ENCODE results near the gene MADD.
"Not testable (repeated sequence)": the region's sequence is repeated elsewhere in the genome, so short reads cannot be mapped to it uniquely, and the experiment has no call there.

Gene MADD

DNA sequence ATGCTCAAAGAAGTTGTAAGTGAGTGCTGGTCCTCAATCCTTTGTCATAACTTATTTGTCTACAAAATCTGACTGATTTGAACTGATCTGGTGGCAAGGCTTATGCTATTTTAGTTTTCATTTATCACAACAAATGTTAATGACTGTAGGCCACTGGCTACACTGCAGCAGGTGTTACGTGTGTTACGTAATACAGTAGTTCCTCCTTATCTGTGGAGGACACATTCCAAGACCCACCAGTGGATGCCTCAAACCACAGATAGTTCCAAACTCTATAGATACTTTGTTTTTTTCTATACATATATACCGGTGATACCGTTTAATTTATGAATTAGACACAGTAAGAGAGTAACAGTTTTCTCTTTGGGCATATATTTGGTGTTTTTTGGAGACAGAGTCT, 7.0 kb downstream of the MADD start:
- DNase-seq (ENCODE audit: low spot score): no peak

DNA sequence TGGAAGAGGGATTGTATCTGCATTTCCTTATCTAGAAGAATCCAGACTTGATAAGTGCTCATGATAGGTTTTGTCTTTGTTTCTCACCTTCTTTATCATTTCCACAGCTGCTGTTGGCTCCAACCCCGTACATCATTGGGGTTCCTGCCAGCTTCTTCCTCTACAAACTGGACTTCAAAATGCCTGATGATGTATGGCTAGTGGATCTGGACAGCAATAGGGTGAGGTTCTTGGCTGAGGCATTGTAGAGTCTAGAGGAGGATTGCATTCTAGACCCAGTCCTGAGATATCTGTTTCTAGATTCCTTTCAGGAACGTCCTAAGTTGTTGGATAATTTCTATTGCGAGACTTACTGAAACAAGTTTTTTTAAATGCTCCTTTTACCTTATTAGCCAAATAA, 8.1 kb downstream of the MADD start:
- DNase-seq (ENCODE audit: low spot score): no peak

DNA sequence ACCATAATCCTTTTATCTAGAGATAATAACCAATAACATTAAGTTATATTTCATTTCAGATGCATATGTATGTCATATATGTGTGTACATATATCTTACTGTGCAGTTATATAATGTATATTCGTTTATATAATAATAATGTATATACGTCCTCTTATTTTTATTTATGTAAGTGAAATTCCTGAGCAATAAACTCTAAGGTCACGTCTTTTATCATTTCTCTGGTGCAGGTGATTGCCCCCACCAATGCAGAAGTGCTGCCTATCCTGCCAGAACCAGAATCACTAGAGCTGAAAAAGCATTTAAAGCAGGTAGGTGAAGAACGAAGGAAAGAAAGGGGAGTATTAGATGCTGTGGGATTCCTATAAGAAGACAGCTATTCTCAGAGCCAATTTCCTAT, 8.8 kb downstream of the MADD start:
- no peak for DNase-seq (ENCODE audit: low spot score)

DNA sequence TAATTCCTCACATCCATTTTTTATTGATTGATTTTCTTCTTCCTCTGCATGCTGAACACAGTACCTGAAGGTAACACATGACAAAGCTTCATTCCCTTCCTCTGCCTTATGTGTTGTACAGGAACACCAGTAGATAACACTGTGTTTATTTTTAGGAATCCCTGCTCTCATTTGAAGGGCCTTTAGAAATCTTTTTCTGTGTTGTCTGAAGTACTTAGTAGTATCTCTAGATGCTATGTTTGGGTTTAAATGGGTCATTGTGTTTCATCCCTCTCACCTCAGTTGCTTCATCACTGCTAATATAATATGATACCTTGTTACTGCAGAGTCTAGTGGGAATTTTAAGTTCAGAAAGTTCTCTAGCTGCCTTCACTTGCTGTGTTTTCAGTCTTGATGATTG, 10.2 kb downstream of the MADD start:
- DNase-seq (ENCODE audit: low spot score): no peak

DNA sequence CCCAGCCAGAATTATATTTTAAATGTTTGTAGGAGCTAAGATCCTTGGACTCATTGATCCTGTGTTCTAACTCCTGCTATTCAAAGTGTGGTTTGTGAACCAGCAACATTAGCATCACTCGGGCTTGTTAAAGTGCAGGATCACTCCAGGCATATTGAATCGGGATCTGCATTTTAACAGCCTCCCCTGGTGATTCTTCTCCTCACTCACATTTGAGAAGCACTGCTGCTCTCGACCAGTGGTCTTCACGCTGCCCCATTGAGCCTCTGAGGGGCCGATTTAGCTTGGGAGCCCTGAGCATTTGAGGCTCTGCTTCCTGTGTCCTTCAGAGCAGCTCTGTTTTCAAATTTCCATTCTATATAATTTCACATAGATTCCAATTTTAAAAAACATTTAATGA, 10.9 kb downstream of the MADD start:
- no peak for DNase-seq (ENCODE audit: low spot score)

DNA sequence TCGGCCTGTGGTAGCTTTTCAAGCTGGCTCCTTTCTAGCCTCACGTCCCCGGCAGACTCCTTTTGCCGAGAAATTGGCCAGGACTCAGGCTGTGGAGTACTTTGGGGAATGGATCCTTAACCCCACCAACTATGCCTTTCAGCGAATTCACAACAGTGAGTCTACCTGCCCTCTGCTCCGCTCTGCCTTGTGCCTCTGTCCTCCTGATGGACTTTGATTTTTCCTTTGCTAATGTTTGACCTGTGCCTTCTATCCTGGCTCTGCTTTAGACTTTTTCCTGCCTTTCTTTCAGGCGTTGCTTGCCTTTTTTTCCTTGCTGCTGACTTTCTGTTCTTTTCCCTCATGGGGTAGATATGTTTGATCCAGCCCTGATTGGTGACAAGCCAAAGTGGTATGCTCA, 12.5 kb downstream of the MADD start:
- no peak for DNase-seq (ENCODE audit: low spot score)

DNA sequence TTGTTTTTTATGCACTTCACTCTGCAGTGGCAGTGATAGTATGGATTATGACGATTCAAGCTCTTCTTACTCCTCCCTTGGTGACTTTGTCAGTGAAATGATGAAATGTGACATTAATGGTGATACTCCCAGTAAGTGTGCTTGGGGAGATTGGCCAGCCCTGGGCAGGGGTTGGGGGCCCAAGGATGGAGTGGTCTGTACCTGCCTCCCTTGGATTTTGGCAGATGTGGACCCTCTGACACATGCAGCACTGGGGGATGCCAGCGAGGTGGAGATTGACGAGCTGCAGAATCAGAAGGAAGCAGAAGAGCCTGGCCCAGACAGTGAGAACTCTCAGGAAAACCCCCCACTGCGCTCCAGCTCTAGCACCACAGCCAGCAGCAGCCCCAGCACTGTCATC, 14.2 kb downstream of the MADD start:
- no peak for DNase-seq (ENCODE audit: low spot score)

DNA sequence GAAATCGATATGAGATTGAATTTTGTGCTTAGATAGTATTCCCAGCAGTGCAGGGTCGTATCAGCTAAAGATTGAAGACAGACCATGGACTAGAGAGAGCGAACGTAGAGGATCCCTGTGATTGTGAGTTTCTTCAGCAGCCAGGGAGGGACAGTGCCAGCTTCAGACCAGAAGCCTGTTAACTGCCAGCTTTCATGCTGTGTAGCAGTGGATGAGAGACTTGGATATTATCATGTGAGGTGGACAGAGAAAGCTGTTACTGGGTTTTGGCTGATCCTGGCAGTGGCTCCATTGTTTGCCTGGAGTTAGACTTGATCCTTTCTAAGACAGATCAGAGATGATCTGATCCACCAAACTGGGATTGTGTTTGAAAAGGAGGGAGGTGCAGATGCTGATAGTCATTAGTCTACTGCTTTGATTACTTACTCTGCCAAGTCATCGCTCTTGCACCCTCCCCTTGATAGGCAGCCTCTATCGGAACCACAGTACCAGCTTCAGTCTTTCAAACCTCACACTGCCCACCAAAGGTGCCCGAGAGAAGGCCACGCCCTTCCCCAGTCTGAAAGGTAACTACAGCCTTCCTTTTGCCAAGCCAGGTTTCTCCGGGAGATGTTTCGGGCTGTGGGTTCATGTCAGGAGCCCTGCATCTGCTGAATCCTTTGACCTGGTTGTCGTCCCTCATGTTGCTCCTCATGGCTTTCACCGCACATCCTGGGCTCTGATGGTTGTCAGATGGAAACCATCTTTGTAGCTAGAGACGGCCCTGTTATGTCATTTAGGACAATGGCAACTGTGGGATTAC, 16.2 kb downstream of the MADD start:
- DNase-seq (ENCODE audit: low spot score): no peak

DNA sequence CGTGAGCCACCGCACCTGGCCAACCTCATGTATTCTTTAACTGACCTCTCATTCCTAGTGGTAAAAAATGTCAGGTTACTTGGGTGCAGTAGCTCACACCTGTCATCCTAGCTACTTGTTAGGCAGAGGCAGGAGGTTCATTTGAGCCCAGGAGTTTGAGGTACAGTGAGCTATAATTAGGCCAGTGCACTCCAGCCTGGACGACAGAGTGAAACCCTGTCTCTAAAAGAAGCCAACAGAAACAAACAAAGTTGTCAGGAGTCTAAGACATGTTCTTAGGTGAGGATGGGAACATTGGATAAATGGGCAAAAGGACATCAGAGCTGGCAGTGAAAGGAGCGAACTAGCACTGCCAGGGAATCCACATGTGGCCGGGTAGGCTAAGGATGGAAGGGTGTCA, 18.1 kb downstream of the MADD start:
- DNase-seq (ENCODE audit: low spot score): no peak

DNA sequence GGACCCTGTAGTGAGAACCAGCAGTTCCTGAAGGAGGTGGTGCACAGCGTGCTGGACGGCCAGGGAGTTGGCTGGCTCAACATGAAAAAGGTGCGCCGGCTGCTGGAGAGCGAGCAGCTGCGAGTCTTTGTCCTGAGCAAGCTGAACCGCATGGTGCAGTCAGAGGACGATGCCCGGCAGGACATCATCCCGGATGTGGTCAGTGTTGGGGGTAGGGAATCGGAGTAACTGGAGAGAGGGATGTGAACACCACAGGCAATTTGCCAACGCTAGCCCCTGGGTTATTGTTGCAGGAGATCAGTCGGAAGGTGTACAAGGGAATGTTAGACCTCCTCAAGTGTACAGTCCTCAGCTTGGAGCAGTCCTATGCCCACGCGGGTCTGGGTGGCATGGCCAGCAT, 19.9 kb downstream of the MADD start:
- no peak for DNase-seq (ENCODE audit: low spot score)

DNA sequence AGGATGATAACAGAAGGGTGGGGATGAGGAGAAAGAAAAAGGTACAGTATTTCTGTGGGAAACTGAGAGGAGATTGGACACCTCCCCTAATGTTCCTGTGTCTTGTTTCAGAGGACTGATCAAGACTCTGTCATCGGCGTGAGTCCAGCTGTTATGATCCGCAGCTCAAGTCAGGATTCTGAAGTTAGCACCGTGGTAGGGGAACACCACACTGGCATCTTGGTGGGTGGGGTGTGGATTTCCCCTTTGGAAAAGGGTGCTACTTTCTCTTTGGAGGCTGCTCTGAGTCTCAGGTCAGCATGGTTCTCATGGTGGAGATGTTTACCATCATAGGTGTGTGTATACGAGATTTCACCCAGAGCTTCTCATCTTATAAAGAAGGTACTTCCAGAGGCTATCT, 25.5 kb downstream of the MADD start:
- no peak for DNase-seq (ENCODE audit: low spot score)

DNA sequence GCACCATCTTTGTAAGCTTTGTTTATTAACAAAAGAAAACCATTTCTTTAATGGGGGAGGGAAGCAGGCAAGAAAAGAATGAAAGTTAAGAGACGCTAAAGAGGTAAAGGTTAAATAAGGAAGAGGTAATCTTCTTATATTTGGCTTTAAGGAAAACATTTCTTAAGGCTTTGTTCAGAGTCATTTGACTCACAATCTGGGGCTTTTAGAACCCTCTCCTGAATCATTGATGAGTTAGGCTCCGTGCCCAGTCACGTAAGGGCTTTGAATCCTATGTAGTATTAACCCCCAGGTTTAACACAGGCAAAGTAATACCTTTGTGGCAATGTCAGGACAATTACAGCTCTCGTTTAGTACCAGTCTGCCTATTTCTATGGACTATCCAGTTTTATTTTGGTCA, 26.1 kb downstream of the MADD start:
- no peak for DNase-seq (ENCODE audit: low spot score)

DNA sequence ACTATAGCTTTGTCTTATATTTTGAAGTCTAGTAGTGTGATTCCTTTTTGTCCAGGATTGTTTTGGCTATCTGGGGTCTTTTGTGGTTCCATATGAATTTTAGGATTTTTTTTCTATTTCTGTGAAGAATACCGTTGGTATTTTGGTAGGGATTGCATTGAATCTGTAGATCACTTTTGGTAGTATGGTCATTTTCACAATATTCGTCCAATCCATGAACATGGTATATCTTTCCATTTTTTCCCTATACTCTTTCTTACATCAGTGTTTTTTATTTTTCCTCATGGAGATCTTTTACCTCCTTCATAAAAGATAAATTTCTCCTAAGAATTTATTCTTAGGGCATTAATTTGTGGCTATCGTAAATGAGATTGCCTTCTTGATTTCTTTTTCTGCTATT, 29.1 kb downstream of the MADD start:
- DNase-seq (ENCODE audit: low spot score): no peak

DNA sequence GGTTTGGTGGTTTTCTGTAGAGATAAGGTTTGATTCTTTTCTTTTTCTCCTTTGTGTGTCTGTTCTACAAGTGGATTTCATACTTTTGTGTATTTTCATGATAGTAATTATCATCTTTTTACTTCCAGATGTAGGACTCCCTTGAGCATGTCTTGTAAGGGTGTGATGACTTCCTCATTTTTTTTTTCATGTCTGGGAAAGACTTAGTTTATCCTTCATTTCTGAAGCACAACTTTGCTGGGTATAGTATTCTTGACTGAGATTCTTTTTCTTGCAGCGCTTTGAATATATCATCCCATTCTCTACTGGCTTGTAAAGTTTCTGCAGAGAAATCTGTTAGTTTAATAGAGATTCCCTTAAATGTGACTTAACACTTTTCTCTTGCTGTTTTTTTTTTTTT, 32.9 kb downstream of the MADD start:
- DNase-seq (ENCODE audit: low spot score): no peak

DNA sequence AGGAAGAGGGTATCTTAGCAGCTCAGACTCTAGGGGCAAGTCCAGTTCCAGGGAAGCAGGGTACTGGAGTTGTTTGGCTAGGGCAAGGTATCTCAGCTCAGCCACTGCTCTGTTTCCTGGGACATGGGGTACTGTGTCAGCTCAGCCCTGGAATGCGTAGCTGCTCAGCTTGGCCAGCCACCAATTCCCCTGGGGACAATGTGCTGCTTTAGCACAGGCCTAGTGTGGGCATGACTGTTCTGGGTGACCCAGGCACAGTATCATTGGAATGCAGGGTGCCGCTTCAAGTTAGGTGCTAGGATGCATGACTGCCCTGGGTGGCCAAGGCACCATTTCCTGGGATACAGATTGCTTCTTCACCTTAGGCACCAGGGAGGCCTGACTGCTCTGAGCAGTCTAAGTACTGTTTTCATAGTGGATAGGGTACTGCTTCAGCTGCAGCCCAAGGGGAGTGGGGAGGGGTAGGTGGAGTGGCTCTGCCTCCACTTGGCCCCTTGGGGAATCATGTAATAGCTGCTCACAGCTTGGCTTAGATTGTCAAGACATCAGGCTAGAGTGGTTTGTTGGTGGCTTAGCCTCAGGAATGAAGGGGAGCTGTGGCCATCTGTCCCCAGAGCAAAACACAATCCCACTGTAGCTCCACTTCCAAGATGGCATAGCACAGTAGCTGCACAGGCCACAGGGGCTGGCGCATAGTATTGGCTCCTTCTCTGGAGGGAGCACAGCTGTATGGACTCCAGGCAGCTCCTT, 36.0 kb downstream of the MADD start:
- DNase-seq (ENCODE audit: low spot score): no peak

DNA sequence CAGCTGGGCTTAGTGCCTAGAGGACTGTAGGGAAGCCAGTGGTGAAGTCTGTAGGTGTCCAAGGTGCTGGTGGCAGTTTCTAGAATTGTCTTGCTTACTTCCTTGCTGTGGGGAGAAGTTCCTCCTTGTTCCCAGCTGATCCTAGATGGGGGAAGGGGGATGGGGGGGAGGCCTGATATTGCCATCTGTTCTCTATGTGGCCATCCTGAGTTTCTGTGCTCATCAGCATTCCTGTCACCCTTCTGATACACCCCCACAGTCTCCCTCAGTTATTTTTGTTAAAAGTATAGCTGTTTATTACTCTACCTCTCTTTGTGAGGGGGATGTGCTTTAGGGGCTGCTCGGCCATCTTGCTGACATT, 36.5 kb downstream of the MADD start:
- DNase-seq (ENCODE audit: low spot score): no peak

DNA sequence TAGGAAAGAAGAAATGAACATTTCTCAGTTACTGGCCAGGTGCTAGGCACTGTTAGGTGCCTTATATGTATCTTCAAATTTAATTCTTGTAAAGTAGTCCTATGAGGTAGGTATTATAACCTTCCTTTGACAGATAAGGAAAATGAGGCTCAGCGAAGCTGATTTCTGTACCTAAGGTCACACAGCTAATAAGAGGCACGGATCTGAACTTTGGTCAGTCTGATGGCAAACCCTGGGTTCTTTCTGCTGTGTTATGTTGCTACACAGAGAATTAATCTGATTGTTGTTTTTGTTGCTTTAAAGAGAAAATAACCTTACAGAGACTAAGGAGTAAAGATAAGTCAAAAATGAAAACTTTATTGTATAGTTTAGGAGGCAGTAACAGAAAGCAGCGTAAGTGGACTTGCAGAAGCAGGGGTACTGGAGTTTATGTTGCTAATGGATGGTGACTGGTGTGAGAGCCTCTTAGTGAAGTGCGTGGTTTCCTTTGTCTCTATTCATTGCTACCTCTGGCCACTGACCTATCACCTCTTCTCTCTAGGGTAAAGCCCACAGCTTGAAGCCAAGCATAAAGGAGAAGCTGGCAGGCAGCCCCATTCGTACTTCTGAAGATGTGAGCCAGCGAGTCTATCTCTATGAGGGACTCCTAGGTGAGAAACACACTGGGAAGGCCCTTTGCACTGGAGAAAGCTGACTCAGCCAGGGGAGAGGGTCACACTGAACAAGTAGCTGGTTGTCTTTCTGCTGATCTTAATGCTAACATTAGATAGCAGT, 38.3 kb downstream of the MADD start:
- DNase-seq (ENCODE audit: low spot score): no peak

DNA sequence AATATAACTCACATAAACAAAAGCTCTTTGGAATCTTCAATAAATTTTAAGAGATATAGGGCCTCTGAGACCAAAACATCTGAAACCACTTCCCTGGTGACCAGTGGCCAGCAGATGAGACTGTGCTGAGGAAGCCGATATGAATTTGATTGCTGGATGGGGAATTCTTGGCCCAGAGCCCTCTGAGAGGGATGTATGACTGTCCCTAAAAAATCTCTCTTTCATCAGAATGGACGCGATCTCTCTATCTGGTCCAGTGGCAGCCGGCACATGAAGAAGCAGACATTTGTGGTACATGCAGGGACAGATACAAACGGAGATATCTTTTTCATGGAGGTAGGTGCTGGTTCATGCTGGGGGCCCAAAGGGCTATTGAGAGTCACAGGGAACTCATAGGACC, 45.1 kb downstream of the MADD start:
- no peak for DNase-seq (ENCODE audit: low spot score)

DNA sequence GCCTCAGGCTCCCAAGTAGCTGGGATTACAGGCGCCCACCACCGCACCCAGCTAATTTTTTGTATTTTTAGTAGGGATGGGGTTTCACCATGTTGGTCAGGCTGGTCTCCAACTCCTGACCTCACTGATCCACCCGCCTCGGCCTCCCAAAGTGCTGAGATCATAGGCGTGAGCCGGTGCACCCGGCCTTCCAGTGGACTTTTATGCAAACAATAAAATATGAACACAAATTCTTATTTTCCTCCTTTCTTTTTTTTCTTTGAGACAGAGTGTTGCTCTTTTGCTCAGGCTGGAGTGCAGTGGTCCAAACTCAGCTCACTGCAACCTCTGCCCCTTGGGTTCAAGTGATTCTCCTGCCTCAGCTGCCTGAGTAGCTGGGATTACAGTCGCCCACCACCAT, 46.6 kb downstream of the MADD start:
- DNase-seq (ENCODE audit: low spot score): not testable (repeated sequence)

DNA sequence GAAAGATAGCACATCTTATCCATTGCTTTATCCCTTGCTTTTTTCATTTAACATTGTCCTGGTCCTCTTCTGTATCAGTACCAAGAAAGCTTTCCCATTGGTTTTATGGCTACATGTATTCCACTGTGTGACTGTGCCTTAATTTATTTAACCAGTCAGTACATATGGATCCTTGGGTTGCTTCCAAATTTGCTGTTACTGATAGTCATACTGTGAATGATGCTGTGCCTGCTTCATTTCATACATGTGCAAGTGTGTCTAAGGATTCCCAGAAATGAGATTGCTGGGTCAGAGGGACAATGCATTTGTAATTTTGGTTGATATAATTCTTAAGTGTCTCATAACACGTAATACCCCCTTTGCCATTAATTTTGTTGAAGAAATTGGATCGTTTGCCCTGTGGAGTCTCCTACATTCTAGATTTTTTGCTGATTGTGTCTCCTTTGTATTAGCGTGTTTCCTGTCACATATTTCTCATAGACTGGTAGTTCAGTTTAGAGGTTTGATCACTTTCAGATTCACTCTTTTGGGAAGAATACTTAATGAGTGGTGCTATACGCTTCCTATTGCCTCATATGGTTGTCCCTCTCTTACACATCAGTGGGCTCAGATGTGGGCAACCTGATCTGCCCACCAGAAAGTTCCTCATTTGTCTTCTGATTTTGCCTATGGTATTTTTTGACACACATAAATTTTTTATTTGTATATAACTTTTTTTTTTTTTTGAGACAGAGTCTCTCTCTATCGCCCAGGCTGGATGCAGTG, 47.3 kb downstream of the MADD start:
- no peak for DNase-seq (ENCODE audit: low spot score)

DNA sequence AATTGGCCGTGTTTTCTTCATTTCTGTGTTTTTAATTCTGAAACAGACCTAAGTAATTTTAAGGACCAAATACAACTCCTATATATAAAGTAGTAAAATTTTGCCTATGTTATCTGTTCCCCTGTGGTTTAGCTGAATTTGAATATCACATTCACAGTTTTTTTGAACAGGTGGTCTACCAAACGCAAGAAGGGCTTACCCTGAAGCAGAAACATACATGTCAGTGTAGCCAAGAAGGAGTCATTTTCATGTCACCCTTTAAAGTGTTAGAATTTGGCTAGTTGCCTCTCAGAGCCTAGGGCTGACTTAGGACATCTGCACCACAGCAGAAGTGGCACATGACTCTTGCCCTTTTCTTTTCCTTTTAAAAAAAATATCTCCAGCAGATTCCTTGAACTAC, 48.2 kb downstream of the MADD start:
- no peak for DNase-seq (ENCODE audit: low spot score)

DNA sequence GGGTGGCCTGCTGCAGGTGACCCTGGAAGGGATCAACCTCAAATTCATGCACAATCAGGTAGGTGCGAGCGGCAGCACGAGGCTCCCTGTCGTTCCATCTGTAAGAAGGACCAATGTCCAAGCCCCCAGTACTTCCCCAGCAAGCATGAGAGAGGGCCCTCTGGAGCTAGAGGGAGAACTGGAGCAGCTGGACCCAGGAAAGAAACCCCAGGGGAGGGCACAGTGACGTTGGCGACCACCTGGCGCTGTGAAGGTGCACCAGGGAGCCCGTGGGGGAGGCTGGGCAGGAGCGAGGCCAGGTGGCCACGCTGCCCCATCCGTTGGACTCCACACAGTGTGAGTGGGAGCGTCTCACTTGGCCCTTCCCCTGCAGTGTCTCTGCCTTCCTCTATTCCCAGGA, 54.6 kb downstream of the MADD start:
- no peak for DNase-seq (ENCODE audit: low spot score)

All from hematopoietic multipotent progenitor cell treated with erythropoietin and hydrocortisone succinate and interleukin-3 and kit ligand, for 17 days (in vitro differentiated cells).